ENCODE measurements around the gene FBXL13. TPM values are rescaled to one million over a fixed set of nuclear protein-coding genes. Genes with fewer than 3 reads are reported as not detected.

Gene FBXL13
- total and polyA plus RNA-seq, 5 donors: 0.07 to 1.3 (median 0.68) TPM

DNA sequence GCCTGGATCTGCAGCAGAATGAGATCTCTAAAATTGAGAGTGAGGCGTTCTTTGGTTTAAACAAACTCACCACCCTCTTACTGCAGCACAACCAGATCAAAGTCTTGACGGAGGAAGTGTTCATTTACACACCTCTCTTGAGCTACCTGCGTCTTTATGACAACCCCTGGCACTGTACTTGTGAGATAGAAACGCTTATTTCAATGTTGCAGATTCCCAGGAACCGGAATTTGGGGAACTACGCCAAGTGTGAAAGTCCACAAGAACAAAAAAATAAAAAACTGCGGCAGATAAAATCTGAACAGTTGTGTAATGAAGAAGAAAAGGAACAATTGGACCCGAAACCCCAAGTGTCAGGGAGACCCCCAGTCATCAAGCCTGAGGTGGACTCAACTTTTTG, 140.4 kb downstream of the FBXL13 start:
- intact Hi-C loops (cut with DNase I): no loop called here
- H3K4me1 ChIP-seq (ENCODE audit: control insufficient read depth, insufficient read depth, low read length): peaks cover 2% of the 10 kb centered on the region
- peak overlapping the region; percentile 22 for H3K4me3 ChIP-seq (ENCODE audit: low read length)
- peak overlapping the region; percentile 89 for H3K27ac ChIP-seq (ENCODE audit: low read length)
- no peaks in the 10 kb centered on the region for H3K9me3 ChIP-seq (ENCODE audit: control insufficient read depth, low read length)
- 61% methylated on average over 8 of the region's 8 CpGs for WGBS
- DNase-seq: no peak
- no peak for ATAC-seq
- H3K27me3 ChIP-seq (ENCODE audit: control insufficient read depth, insufficient read depth): no peaks in the 10 kb centered on the region

DNA sequence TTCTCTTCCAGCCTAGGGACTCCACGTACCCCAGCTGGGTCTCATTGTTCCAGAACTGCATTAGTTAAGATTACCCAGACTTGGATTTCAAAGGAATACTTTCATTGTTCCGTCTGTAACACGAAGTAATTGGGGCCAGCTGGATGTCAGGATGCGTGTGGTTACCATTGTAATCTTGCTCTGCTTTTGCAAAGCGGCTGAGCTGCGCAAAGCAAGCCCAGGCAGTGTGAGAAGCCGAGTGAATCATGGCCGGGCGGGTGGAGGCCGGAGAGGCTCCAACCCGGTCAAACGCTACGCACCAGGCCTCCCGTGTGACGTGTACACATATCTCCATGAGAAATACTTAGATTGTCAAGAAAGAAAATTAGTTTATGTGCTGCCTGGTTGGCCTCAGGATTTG, 140.8 kb downstream of the FBXL13 start:
- Histone ChIP-seq H3K4me3 (ENCODE audit: low read length) (no peak overlapping the region), H3K4me1 (ENCODE audit: control insufficient read depth, insufficient read depth, low read length) (no peaks in the 10 kb centered on the region), H3K27ac (ENCODE audit: low read length) (peak overlapping the region; percentile 89), H3K9me3 (ENCODE audit: control insufficient read depth, low read length) (no peaks in the 10 kb centered on the region), H3K27me3 (ENCODE audit: control insufficient read depth, insufficient read depth) (no peaks in the 10 kb centered on the region)
- peak; percentile 97 to 98 for ATAC-seq
- WGBS: 57% methylated on average over 15 of the region's 15 CpGs
- intact Hi-C loops (cut with DNase I): no loop called here
- peak; percentile 89 to 92 (median 90) for DNase-seq

DNA sequence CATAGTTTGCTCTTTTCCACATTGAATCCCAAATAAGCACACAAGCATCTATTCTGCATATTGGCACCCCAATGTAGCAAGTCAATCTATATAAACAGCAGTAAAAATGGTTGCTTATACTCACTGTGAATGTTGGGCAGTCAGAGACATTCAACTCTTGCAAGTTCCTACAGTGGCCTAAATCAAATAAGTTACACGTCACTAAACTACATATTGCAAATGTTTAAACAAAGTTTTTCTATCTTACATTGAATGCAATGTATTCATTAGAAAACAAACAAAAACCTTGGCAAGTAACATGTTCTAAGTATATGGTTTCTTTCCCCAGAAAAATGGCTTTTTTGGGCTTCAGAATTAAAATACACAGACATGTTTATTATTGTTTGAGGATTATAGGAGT, 142.8 kb downstream of the FBXL13 start:
- Histone ChIP-seq H3K9me3 (ENCODE audit: control insufficient read depth, low read length) (no peaks in the 10 kb centered on the region), H3K27me3 (ENCODE audit: control insufficient read depth, insufficient read depth) (no peaks in the 10 kb centered on the region), H3K27ac (ENCODE audit: low read length) (no peak overlapping the region), H3K4me1 (ENCODE audit: control insufficient read depth, insufficient read depth, low read length) (peaks cover 2% of the 10 kb centered on the region), H3K4me3 (ENCODE audit: low read length) (no peak overlapping the region)
- intact Hi-C loops (cut with DNase I): no loop called here
- DNase-seq: no peak
- ATAC-seq: no peak
- WGBS: 70% methylated on average over 1 of the region's 1 CpG

- WGBS: 32% methylated on average over 2 of the region's 2 CpGs
Measured at GRCh38 chr7:102927312-102927933, 147.2 kb downstream of the FBXL13 start.

DNA sequence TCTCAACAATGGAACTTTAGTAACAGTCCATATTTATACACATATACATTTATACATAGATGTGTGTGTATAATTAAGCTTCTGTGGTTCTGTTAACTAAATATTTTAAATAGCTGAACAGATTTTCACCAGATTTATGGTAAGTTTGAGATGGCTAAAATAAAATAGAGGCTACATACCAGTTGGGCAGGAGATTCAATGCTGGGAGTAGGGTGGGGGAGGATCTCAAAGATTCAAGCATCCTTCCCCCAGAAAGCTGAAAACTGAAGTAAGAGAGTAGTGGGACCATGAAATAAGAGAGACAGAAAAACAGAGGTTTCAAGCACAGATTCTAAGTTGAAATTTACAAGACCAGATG, 147.8 kb downstream of the FBXL13 start:
- no peak for ATAC-seq
- peaks cover 5% of the 10 kb centered on the region for H3K4me1 ChIP-seq (ENCODE audit: control insufficient read depth, insufficient read depth, low read length)
- DNase-seq: no peak
- H3K27me3 ChIP-seq (ENCODE audit: control insufficient read depth, insufficient read depth): no peaks in the 10 kb centered on the region
- H3K9me3 ChIP-seq (ENCODE audit: control insufficient read depth, low read length): no peaks in the 10 kb centered on the region
- no peak overlapping the region for H3K27ac ChIP-seq (ENCODE audit: low read length)
- H3K4me3 ChIP-seq (ENCODE audit: low read length): no peak overlapping the region
- intact Hi-C loops (cut with DNase I): no loop called here

More at GRCh38 chr7:102927312-102927933, 147.2 kb downstream of the FBXL13 start:
- H3K9me3 ChIP-seq (ENCODE audit: control insufficient read depth, low read length): no peaks in the 10 kb centered on the region
- peaks cover 5% of the 10 kb centered on the region for H3K4me1 ChIP-seq (ENCODE audit: control insufficient read depth, insufficient read depth, low read length)
- H3K4me3 ChIP-seq (ENCODE audit: low read length): no peak overlapping the region
- intact Hi-C loops (cut with DNase I): no loop called here
- DNase-seq: no peak
- no peak for ATAC-seq
- no peaks in the 10 kb centered on the region for H3K27me3 ChIP-seq (ENCODE audit: control insufficient read depth, insufficient read depth)
- H3K27ac ChIP-seq (ENCODE audit: low read length): no peak overlapping the region

GRCh38 chr7:102925976-102926782, 148.4 kb downstream of the FBXL13 start:
- 14% methylated on average over 5 of the region's 5 CpGs for WGBS
- DNase-seq (no peak), ATAC-seq (no peak)
- intact Hi-C loops (cut with DNase I): no loop called here
- H3K4me3 ChIP-seq (ENCODE audit: low read length): no peak overlapping the region
- H3K9me3 ChIP-seq (ENCODE audit: control insufficient read depth, low read length): no peaks in the 10 kb centered on the region
- no peaks in the 10 kb centered on the region for H3K27me3 ChIP-seq (ENCODE audit: control insufficient read depth, insufficient read depth)
- H3K27ac ChIP-seq (ENCODE audit: low read length): peak overlapping the region; percentile 19
- H3K4me1 ChIP-seq (ENCODE audit: control insufficient read depth, insufficient read depth, low read length): peaks cover 5% of the 10 kb centered on the region

- H3K27ac ChIP-seq (ENCODE audit: low read length): no peak overlapping the region
- intact Hi-C loops (cut with DNase I): no loop called here
- ATAC-seq (peak in 1 of 2 donors; percentile 48), DNase-seq (peak in 1 of 3 donors; percentile 56)
- peaks cover under 1% of the 10 kb centered on the region for H3K4me1 ChIP-seq (ENCODE audit: control insufficient read depth, insufficient read depth, low read length)
- WGBS: 35% methylated on average over 1 of the region's 1 CpG
- H3K27me3 ChIP-seq (ENCODE audit: control insufficient read depth, insufficient read depth): no peaks in the 10 kb centered on the region
- H3K9me3 ChIP-seq (ENCODE audit: control insufficient read depth, low read length): no peaks in the 10 kb centered on the region
- H3K4me3 ChIP-seq (ENCODE audit: low read length): no peak overlapping the region
Measured at GRCh38 chr7:102918845-102919244, 155.8 kb downstream of the FBXL13 start.

DNA sequence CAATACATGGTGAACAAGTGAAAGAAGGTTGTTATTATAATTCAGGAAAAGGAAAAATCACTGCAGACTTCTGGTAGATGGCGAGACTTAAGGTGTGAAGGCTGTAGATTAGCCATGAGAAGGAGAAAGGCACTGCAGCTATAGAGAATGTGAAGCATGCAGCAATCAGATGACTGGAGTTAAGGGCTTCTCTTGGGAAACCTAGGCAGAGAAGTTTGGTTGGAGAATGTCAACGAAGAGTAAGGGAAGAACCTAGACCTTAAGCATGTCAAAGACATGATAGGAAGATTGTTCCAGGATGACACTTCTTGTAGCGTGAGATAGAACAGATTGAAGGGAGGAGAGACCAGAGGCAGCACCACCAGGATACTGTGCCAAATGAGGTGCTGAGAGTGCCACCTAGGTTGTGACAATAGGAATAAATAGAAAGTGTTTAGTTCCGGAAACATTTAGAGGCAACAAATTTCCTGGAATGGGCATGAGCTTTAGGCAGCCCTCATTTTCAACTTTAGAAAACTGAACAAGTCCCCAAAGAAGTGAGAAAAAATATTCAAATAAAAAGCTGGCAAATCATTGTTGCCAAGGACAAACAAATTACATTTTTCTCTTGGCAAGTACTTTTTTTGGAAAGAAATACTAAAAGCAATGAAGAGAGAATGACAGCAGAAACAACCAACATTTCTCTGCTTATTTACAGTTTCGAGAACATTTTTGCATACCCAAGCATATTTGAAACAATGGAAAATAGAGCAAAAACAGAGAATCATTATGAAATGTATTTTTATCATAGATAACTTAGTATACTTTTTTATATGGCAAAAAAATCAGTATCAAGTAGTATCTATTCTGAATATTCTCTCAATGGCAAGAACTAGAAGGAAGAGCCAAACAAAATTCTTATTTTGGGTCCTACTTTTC, 156.9 kb downstream of the FBXL13 start:
- DNase-seq (no peak), ATAC-seq (no peak)
- intact Hi-C loops (cut with DNase I): no loop called here
- Histone ChIP-seq H3K27ac (ENCODE audit: low read length) (no peak overlapping the region), H3K4me1 (ENCODE audit: control insufficient read depth, insufficient read depth, low read length) (peaks cover 2% of the 10 kb centered on the region), H3K27me3 (ENCODE audit: control insufficient read depth, insufficient read depth) (no peaks in the 10 kb centered on the region), H3K9me3 (ENCODE audit: control insufficient read depth, low read length) (no peaks in the 10 kb centered on the region), H3K4me3 (ENCODE audit: low read length) (no peak overlapping the region)
- WGBS: 54% methylated on average over 5 of the region's 5 CpGs

DNA sequence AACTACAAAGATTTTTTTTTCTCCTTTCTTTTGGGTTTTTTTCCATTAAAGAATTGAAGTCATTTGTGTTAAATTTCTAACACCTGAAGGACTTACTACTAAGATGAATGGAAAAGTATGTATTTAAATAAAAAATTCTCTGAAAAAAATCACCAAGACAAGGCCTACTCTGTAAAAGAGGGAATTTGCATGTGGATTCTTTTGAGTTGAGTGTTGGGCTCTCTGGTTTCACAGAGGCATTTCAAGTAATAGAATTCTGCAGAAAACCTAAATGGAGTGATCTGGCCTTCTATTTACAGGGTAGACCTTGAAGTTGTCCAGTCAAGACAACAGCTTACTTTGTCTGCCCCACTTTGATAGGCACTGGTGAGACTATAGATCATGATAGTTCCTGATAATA, 157.7 kb downstream of the FBXL13 start:
- no peak for DNase-seq

GRCh38 chr7:102916426-102916825, 158.2 kb downstream of the FBXL13 start:
- ATAC-seq (no peak), DNase-seq (no peak)
- H3K27ac ChIP-seq (ENCODE audit: low read length): no peak overlapping the region
- H3K4me3 ChIP-seq (ENCODE audit: low read length): no peak overlapping the region
- 68% methylated on average over 3 of the region's 3 CpGs for WGBS
- no peaks in the 10 kb centered on the region for H3K9me3 ChIP-seq (ENCODE audit: control insufficient read depth, low read length)
- H3K27me3 ChIP-seq (ENCODE audit: control insufficient read depth, insufficient read depth): no peaks in the 10 kb centered on the region
- H3K4me1 ChIP-seq (ENCODE audit: control insufficient read depth, insufficient read depth, low read length): peaks cover 2% of the 10 kb centered on the region
- intact Hi-C loops (cut with DNase I): no loop called here

More for the DNA sequence above, 157.7 kb downstream of the FBXL13 start:
- H3K4me1 ChIP-seq (ENCODE audit: control insufficient read depth, insufficient read depth, low read length): peaks cover 2% of the 10 kb centered on the region
- no peak overlapping the region for H3K4me3 ChIP-seq (ENCODE audit: low read length)
- H3K9me3 ChIP-seq (ENCODE audit: control insufficient read depth, low read length): no peaks in the 10 kb centered on the region
- no peak overlapping the region for H3K27ac ChIP-seq (ENCODE audit: low read length)
- no peaks in the 10 kb centered on the region for H3K27me3 ChIP-seq (ENCODE audit: control insufficient read depth, insufficient read depth)
- intact Hi-C loops (cut with DNase I): no loop called here
- no peak for ATAC-seq

DNA sequence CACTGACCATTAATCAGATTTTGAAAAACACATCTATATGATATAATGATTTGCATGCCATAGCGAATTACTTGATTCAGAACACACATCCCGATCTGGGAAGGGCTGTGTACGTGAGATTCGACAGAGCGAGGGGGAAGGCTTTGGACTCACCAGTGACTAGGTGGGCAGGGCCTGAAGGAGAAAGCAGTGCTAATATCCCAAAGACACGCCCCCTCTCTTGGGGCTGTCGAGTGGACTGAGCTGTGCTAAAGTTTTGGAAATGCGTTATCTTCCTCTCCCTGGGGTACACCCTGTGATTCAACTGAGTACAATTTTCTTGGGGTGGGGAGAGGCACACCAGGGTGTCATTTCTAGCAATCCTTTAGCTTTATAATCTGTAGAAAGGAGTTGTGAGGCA, 160.0 kb downstream of the FBXL13 start:
- DNase-seq: peak; percentile 84 to 92 (median 85)
- Histone ChIP-seq H3K9me3 (ENCODE audit: control insufficient read depth, low read length) (no peaks in the 10 kb centered on the region), H3K27ac (ENCODE audit: low read length) (peak overlapping the region; percentile 58), H3K4me1 (ENCODE audit: control insufficient read depth, insufficient read depth, low read length) (peaks cover 2% of the 10 kb centered on the region), H3K27me3 (ENCODE audit: control insufficient read depth, insufficient read depth) (no peaks in the 10 kb centered on the region), H3K4me3 (ENCODE audit: low read length) (peak overlapping the region; percentile 20)
- WGBS: 59% methylated on average over 8 of the region's 8 CpGs
- ATAC-seq: peak; percentile 96 to 97
- intact Hi-C loops (cut with DNase I): no loop called here
